ENCODE results near the gene FA2H. TPM values are rescaled to one million over a fixed set of nuclear protein-coding genes. Genes with fewer than 3 reads are reported as not detected.
"Not testable (repeated sequence)": the region's sequence is repeated elsewhere in the genome, so short reads cannot be mapped to it uniquely, and the experiment has no call there.

FA2H gene
- polyA plus RNA-seq, 3 donors: not detected

- Histone ChIP-seq H3K4me3 (replicated peaks in 1 of 3; ENCODE audit: low read depth in 2 of 3, low read length in 3 of 3) (no peak overlapping the region), H4K20me1 (ENCODE audit: insufficient read depth, low read length) (no peaks in the 10 kb centered on the region), H2AFZ (ENCODE audit: insufficient read depth, low read depth, low read length, poor library complexity, severe bottlenecking) (no peak overlapping the region), H3K4me2 (replicated peaks; ENCODE audit: extremely low read depth, low read length, poor library complexity, severe bottlenecking) (no peak overlapping the region), H3K79me2 (ENCODE audit: insufficient read depth, low read length) (no peaks in the 10 kb centered on the region), H3K9ac (ENCODE audit: insufficient read depth, low read length, poor library complexity, severe bottlenecking) (peak overlapping the region; percentile 15), H3K4me1 (ENCODE audit: control insufficient read depth in 1 of 2, insufficient read depth in 2 of 2, low read length in 2 of 2) (no peaks in the 10 kb centered on the region), H3K9me3 (replicated peaks in 1 of 2; ENCODE audit: control insufficient read depth in 1 of 2, insufficient read depth in 1 of 2, low read length in 2 of 2) (peaks cover 4 to 11% of the 10 kb centered on the region in 2 donors), H3K27ac (ENCODE audit: low read depth in 1 of 2, low read length in 2 of 2) (no peak overlapping the region), H3K27me3 (ENCODE audit: control insufficient read depth in 2 of 2, insufficient read depth in 2 of 2, low read length in 2 of 2) (no peaks in the 10 kb centered on the region), H3K36me3 (replicated peaks in 1 of 2; ENCODE audit: control insufficient read depth in 1 of 2, insufficient read depth in 2 of 2, low read length in 2 of 2) (no peaks in the 10 kb centered on the region)
- Mint-ChIP-seq H3K36me3 (no peaks in the 10 kb centered on the region), H3K4me1 (peaks cover 14% of the 10 kb centered on the region), H3K4me3 (no peak overlapping the region), H3K27me3 (ENCODE audit: low read depth in 3 of 3) (peaks cover 4 to 5% (median 4%) of the 10 kb centered on the region in 3 donors), H3K9me3 (peaks cover 4 to 11% (median 9%) of the 10 kb centered on the region in 7 donors), H3K27ac (no peak overlapping the region)
- 85% methylated on average over 13 of the region's 19 CpGs for WGBS (ENCODE audit: insufficient coverage)
- TF ChIP-seq CTCF (IDR thresholded peaks at IDR 0.05): no peak
- no peak for DNase-seq
- intact Hi-C loops (cut with micrococcal nuclease): no loop called here
Measured at GRCh38 chr16:74724820-74725549, 49.6 kb downstream of the FA2H start.

- Mint-ChIP-seq H3K27ac (no peak overlapping the region), H3K36me3 (no peaks in the 10 kb centered on the region), H3K4me1 (peaks cover 14% of the 10 kb centered on the region), H3K27me3 (ENCODE audit: low read depth in 3 of 3) (peaks cover 2 to 5% (median 4%) of the 10 kb centered on the region in 3 donors), H3K9me3 (peaks cover 4 to 13% (median 9%) of the 10 kb centered on the region in 7 donors), H3K4me3 (no peak overlapping the region)
- Histone ChIP-seq H4K20me1 (ENCODE audit: insufficient read depth, low read length) (no peaks in the 10 kb centered on the region), H2AFZ (ENCODE audit: insufficient read depth, low read depth, low read length, poor library complexity, severe bottlenecking) (no peak overlapping the region), H3K9me3 (replicated peaks in 1 of 2; ENCODE audit: control insufficient read depth in 1 of 2, insufficient read depth in 1 of 2, low read length in 2 of 2) (peaks cover 4 to 11% of the 10 kb centered on the region in 2 donors), H3K27ac (ENCODE audit: low read depth in 1 of 2, low read length in 2 of 2) (no peak overlapping the region), H3K9ac (ENCODE audit: insufficient read depth, low read length, poor library complexity, severe bottlenecking) (no peak overlapping the region), H3K36me3 (replicated peaks in 1 of 2; ENCODE audit: control insufficient read depth in 1 of 2, insufficient read depth in 2 of 2, low read length in 2 of 2) (no peaks in the 10 kb centered on the region), H3K4me2 (replicated peaks; ENCODE audit: extremely low read depth, low read length, poor library complexity, severe bottlenecking) (no peak overlapping the region), H3K4me1 (ENCODE audit: control insufficient read depth in 1 of 2, insufficient read depth in 2 of 2, low read length in 2 of 2) (no peaks in the 10 kb centered on the region), H3K27me3 (ENCODE audit: control insufficient read depth in 2 of 2, insufficient read depth in 2 of 2, low read length in 2 of 2) (no peaks in the 10 kb centered on the region), H3K79me2 (ENCODE audit: insufficient read depth, low read length) (no peaks in the 10 kb centered on the region), H3K4me3 (replicated peaks in 1 of 3; ENCODE audit: low read depth in 2 of 3, low read length in 3 of 3) (no peak overlapping the region)
- intact Hi-C loops (cut with micrococcal nuclease): no loop called here
- DNase-seq: no peak
- TF ChIP-seq CTCF (IDR thresholded peaks at IDR 0.05): no peak
- WGBS (ENCODE audit: insufficient coverage): 46% methylated on average over 7 of the region's 7 CpGs
Measured at GRCh38 chr16:74723256-74723655, 51.4 kb downstream of the FA2H start.

- H3K27ac ChIP-seq (ENCODE audit: low read depth in 1 of 2, low read length in 2 of 2); H3K4me3 ChIP-seq (replicated peaks in 1 of 3; ENCODE audit: low read depth in 2 of 3, low read length in 3 of 3); H3K4me1 ChIP-seq (ENCODE audit: control insufficient read depth in 1 of 2, insufficient read depth in 2 of 2, low read length in 2 of 2); DNase-seq; H3K79me2 ChIP-seq (ENCODE audit: insufficient read depth, low read length); H3K9ac ChIP-seq (ENCODE audit: insufficient read depth, low read length, poor library complexity, severe bottlenecking); H3K4me3 Mint-ChIP-seq; H3K4me2 ChIP-seq (replicated peaks; ENCODE audit: extremely low read depth, low read length, poor library complexity, severe bottlenecking); intact Hi-C loops (cut with micrococcal nuclease); H3K36me3 ChIP-seq (replicated peaks in 1 of 2; ENCODE audit: control insufficient read depth in 1 of 2, insufficient read depth in 2 of 2, low read length in 2 of 2); H3K27me3 Mint-ChIP-seq (ENCODE audit: low read depth in 3 of 3); H3K9me3 ChIP-seq (replicated peaks in 1 of 2; ENCODE audit: control insufficient read depth in 1 of 2, insufficient read depth in 1 of 2, low read length in 2 of 2); H4K20me1 ChIP-seq (ENCODE audit: insufficient read depth, low read length); H3K36me3 Mint-ChIP-seq; H3K27me3 ChIP-seq (ENCODE audit: control insufficient read depth in 2 of 2, insufficient read depth in 2 of 2, low read length in 2 of 2); H3K9me3 Mint-ChIP-seq; H2AFZ ChIP-seq (ENCODE audit: insufficient read depth, low read depth, low read length, poor library complexity, severe bottlenecking): not testable (repeated sequence)
- 100% methylated on average over 1 of the region's 2 CpGs for WGBS (ENCODE audit: insufficient coverage)
- H3K4me1 Mint-ChIP-seq: peaks cover 14% of the 10 kb centered on the region
- peak overlapping the region in 1 of 7 donors; percentile 14 for H3K27ac Mint-ChIP-seq
Measured at GRCh38 chr16:74722156-74722555, 52.5 kb downstream of the FA2H start.
